Ovary (tissue), 3 donors: Measurements from ENCODE around the gene SETD6.

Experiments
- EP300 ChIP-seq: sonication (generic); formaldehyde crosslinking; IDR thresholded peaks from one replicate; pipeline ENCODE4 v1.6.1; 2017; ENCODE audit warnings: antibody characterized with exemption
- POLR2A ChIP-seq: fragments of 450-650 bp; IDR thresholded peaks from one replicate; pipeline ENCODE4 v1.6.1; 2017; ENCODE audit warnings: antibody characterized with exemption, mild to moderate bottlenecking, moderate library complexity
- TF ChIP-seq, protein P1 (sequence below), 3 donors: fragments of 450-650 bp in 2 of 3; fragments of 200-600 bp in 1 of 3; IDR thresholded peaks; one replicate each; pipeline versions ENCODE4 v1.5.1 to v1.8.0; 2016 to 2022; ENCODE audit warnings: antibody characterized with exemption in 3 of 3, mild to moderate bottlenecking in 1 of 3
- donor health status: DM: no; HTN: no; CAD: no.

GRCh38 chr16:58530179-58530578 lies 14.9 kb downstream of the SETD6 start:
- no peak for TF ChIP-seq POLR2A
- TF ChIP-seq, protein P1, sequence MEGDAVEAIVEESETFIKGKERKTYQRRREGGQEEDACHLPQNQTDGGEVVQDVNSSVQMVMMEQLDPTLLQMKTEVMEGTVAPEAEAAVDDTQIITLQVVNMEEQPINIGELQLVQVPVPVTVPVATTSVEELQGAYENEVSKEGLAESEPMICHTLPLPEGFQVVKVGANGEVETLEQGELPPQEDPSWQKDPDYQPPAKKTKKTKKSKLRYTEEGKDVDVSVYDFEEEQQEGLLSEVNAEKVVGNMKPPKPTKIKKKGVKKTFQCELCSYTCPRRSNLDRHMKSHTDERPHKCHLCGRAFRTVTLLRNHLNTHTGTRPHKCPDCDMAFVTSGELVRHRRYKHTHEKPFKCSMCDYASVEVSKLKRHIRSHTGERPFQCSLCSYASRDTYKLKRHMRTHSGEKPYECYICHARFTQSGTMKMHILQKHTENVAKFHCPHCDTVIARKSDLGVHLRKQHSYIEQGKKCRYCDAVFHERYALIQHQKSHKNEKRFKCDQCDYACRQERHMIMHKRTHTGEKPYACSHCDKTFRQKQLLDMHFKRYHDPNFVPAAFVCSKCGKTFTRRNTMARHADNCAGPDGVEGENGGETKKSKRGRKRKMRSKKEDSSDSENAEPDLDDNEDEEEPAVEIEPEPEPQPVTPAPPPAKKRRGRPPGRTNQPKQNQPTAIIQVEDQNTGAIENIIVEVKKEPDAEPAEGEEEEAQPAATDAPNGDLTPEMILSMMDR (IDR thresholded peaks at IDR 0.05): no peak
- no peak for TF ChIP-seq EP300
